Fibroblast of the aortic adventitia (primary cell): ENCODE measurements around the gene TBX4. TPM values are rescaled to one million over a fixed set of nuclear protein-coding genes. Genes with fewer than 3 reads are reported as not detected.

Experiments
- DNase-seq: peaks from one replicate; pipeline ENCODE4 v3.0.0-alpha.2; 2010; ENCODE audit warnings: low read depth
- H3K4me3 ChIP-seq: 2 replicates; pipeline ENCODE4 v1.5.1; 2011; ENCODE audit warnings: low read depth, mild to moderate bottlenecking, control low read depth, low read length, moderate library complexity
- total RNA-seq: library from RNA; depleted of rRNA; stranded (reverse); fragments of >200 nt; gene quantifications from 2 replicates; pipeline ENCODE4 v1.2.3, GENCODE V29; 2012; ENCODE audit warnings: low replicate concordance
- TF ChIP-seq, protein P1 (sequence below): IDR thresholded peaks from 2 replicates; pipeline ENCODE4 v1.5.1; 2011; ENCODE audit warnings: mild to moderate bottlenecking, low read length, control low read depth, inconsistent platforms; ENCODE audit not compliant: insufficient read depth

Gene TBX4
- total RNA-seq, 1 donor = not detected

DNA sequence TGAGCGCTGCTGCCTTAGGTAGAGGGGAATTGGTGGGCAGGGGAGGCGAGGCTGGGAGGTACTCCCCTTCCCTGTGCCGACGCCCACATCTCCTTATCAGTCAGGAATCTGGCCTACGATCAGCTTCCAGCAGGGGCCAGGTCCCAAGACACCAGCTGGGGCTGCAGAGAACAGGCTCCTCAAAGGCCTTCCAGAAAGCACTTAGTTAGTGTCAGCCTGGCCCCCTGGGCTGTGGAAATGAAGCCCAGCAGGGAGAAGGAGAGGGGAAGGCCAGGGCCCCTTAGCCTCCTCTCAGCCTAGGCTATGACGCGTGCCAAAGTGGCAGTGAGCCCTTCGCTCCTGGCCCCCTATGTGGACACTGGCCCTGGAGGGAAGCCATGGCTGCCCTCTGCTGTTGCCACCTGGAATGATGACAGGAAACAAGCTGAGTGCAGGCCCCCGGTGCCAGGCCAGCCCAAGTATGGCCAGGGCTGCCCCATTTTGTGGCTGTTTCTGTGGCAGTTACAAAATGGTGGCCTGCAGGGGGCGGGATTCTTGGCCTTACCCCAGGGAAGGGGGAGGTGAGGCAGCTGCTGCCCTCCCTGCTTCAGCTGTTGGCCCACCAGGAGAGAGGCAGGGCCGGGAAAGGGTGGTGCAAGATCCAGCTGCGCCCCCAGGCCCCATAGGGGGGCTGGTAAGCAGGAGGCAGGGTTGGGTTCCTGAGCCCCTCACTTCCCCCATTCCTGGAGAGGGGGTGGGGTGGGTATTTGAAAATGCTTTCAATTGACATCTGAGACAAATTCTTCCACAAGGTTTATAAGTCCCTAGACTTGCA, 11.3 kb downstream of the TBX4 start:
- H3K4me3 ChIP-seq = no peak overlapping the region
- no peak for DNase-seq
- TF ChIP-seq, protein P1, sequence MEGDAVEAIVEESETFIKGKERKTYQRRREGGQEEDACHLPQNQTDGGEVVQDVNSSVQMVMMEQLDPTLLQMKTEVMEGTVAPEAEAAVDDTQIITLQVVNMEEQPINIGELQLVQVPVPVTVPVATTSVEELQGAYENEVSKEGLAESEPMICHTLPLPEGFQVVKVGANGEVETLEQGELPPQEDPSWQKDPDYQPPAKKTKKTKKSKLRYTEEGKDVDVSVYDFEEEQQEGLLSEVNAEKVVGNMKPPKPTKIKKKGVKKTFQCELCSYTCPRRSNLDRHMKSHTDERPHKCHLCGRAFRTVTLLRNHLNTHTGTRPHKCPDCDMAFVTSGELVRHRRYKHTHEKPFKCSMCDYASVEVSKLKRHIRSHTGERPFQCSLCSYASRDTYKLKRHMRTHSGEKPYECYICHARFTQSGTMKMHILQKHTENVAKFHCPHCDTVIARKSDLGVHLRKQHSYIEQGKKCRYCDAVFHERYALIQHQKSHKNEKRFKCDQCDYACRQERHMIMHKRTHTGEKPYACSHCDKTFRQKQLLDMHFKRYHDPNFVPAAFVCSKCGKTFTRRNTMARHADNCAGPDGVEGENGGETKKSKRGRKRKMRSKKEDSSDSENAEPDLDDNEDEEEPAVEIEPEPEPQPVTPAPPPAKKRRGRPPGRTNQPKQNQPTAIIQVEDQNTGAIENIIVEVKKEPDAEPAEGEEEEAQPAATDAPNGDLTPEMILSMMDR = no peak

DNA sequence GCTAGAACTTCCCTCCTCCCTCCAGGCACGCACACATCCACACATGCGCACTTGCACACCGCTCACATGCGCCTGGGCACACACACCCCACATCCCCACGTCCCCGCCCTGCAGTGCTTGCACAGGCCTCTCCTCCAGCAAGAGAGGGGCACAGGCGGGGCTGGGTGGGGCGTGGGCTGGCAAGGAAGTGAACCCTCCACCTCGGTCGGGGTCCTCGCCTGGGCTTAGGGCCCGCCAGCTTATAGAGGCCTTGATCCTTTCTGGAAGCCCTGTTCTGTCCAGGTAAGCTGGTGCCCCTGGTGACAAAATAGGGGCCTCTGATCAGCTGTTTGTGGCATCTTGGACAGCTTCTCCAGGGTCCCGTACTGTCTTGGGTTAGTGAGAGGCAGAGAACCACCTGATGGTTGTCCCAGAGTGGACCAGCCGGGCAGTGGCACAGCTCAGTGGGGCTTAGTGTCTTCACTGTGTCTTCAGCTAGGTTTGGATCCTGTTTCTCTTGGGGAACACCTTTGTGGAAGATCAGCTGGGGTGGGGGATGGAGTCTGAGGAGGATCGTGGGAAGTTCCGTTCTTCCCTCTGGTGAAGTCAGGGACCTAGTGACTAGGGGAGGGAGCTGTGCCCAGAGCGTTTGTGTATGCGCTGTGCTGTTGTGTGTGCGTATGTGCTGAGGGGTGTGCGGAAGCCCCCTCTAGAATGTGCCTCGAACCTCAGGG, 12.1 kb downstream of the TBX4 start:
- TF ChIP-seq, protein P1 = no peak
- no peak for DNase-seq
- no peak overlapping the region for H3K4me3 ChIP-seq

DNA sequence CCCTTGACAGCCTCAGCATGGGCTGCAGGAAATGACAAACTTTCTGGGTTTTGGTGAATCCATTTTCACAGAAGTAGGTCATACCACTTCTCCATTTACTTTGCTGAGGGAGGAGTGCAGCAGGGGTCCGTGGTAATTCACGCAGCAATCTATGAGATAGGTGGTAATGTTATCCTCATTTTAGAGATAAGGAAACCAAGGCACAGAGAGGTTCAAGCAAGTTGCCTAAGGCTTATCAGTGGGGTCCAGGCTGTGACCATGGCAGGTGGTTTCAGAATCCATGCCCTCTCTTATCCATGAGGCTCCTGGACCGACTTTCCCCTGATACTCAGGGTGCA, 12.6 kb downstream of the TBX4 start:
- TF ChIP-seq, protein P1 = no peak
- no peak for DNase-seq
- no peak overlapping the region for H3K4me3 ChIP-seq

DNA sequence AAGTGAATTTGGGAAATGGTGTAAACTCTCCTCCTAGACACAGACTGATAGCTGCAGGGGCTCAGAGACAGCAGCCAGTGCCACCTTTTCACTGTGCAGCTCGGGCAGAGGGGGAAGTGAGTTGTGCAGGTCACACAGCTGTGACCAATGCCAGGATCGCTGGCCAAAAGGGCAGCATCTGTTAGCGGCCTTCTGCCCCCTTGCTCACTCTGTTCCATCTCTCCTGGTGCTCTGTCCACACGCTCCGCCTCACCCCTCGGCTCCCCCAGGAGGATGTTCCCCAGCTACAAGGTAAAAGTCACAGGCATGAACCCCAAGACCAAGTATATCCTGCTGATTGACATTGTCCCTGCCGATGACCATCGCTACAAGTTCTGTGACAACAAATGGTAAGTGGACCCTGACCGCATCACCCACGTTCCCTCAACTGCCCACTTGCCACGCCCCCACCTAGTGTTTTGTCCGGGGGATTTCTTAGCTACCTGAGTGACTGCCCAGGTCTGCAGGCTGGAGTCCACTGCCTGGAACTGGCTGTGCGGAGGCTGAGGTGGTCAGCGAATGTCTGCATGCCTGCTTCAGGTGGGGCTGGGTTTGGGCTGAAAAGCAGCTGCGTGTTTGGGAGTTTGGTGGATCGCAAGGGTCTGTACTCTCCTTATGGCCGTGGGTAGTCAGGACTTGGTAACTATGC, 13.5 kb downstream of the TBX4 start:
- no peak overlapping the region for H3K4me3 ChIP-seq
- TF ChIP-seq, protein P1 = no peak
- no peak for DNase-seq

DNA sequence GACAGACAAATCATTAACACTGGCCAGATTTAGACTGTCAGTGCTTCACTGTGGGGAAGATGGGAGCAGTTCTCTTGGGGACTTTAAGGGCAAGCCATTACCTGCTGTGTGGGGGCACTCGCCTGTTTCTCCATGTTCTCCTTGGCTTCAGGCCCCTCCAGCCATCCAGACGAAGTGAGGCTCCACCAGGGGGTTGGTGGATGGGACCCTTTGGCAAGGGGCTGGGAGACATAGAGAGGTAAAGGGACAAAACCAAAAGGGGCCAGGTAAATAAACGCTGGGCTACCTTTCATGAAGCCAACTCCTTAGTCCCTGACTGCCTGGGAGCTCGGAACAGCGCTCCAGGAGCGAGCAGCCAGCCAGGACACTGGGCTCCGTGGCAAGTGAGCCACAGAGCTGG, 14.0 kb downstream of the TBX4 start:
- H3K4me3 ChIP-seq = no peak overlapping the region
- TF ChIP-seq, protein P1 = no peak
- no peak for DNase-seq

DNA sequence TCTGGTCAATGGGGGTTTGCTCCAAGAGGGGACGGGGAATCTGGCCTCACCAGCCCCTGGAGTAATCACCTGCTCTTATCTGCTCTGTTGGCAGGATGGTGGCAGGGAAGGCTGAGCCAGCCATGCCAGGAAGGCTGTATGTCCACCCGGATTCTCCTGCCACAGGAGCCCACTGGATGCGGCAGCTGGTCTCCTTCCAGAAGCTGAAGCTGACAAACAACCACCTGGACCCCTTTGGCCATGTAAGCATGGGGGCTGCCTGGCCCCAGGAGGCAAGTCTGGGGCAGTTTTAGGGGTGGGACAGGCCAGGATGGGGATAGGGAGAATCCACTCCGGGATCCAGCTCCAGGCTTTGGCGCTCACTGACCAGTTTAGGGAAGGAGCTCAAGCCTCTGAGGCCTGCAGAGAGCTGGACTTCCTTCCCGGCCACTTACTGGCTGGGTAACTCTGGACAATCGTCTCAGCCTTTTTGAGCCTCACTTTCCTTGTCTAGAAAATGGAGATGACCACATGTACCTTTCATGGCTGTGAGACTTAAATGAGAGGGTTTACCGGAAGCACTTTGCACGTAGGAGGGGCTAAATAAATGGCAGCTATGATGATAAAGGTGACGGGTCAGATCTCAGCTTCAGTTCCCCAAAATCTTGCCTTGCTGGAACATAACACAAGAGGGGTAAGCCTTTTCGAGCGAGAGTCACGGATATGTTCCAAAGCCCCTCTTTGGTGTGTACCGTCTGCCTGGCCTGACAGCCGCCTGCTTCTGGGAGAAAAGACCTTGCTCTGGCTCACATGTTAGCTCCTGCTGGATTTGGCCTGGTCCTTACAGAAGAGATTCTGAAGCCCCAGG, 15.4 kb downstream of the TBX4 start:
- DNase-seq = peak; percentile 53
- TF ChIP-seq, protein P1 = no peak
- H3K4me3 ChIP-seq = no peak overlapping the region
